DND-41 (cell line): ENCODE measurements around the gene HOATZ.
A peak's percentile ranks its signal among the peaks of the same experiment; 100 is the strongest.

Source experiments
- EZH2 ChIP-seq: IDR thresholded peaks from 3 replicates; pipeline ENCODE4 v1.6.1; 2012; ENCODE audit warnings: borderline replicate concordance, low read depth, mild to moderate bottlenecking, moderate library complexity, low read length, inconsistent platforms; ENCODE audit not compliant: severe bottlenecking
- TF ChIP-seq, protein P1 (sequence below): IDR thresholded peaks from 2 replicates; pipeline ENCODE4 v1.5.1; 2012; ENCODE audit warnings: borderline replicate concordance, low read length, moderate library complexity, mild to moderate bottlenecking; ENCODE audit not compliant: poor library complexity, severe bottlenecking; ENCODE audit errors: extremely low read depth

- TF ChIP-seq, protein P1, sequence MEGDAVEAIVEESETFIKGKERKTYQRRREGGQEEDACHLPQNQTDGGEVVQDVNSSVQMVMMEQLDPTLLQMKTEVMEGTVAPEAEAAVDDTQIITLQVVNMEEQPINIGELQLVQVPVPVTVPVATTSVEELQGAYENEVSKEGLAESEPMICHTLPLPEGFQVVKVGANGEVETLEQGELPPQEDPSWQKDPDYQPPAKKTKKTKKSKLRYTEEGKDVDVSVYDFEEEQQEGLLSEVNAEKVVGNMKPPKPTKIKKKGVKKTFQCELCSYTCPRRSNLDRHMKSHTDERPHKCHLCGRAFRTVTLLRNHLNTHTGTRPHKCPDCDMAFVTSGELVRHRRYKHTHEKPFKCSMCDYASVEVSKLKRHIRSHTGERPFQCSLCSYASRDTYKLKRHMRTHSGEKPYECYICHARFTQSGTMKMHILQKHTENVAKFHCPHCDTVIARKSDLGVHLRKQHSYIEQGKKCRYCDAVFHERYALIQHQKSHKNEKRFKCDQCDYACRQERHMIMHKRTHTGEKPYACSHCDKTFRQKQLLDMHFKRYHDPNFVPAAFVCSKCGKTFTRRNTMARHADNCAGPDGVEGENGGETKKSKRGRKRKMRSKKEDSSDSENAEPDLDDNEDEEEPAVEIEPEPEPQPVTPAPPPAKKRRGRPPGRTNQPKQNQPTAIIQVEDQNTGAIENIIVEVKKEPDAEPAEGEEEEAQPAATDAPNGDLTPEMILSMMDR = peak; percentile 87
- TF ChIP-seq EZH2 = no peak
Observed at GRCh38 chr11:111565114-111565720, 50.6 kb downstream of the HOATZ start.
